MM.1S (cell line): ENCODE data around the gene LMNTD2.

Experiments
- DNase-seq: peaks from one replicate; pipeline ENCODE4 v3.0.0-alpha.2; 2015
- H2AFZ ChIP-seq: fragments of 300-600 bp; sonication (generic); 2 replicates; pipeline ENCODE4 v1.6.0; 2016; ENCODE audit warnings: antibody characterized with exemption, low read length
- H3F3A ChIP-seq: fragments of 300-600 bp; sonication (generic); 2 replicates; pipeline ENCODE4 v1.6.1; 2016; ENCODE audit warnings: mild to moderate bottlenecking, antibody characterized with exemption, low read length, moderate library complexity, mixed read lengths; ENCODE audit not compliant: insufficient read depth
- H3K27ac ChIP-seq: fragments of 300-600 bp; sonication (generic); 2 replicates; pipeline ENCODE4 v1.5.1; 2016; ENCODE audit warnings: mild to moderate bottlenecking, low read length
- H3K27me3 ChIP-seq: fragments of 300-600 bp; sonication (generic); replicated peaks from 2 replicates; pipeline ENCODE4 v1.6.0; 2016; ENCODE audit warnings: low read length; ENCODE audit not compliant: insufficient read depth
- H3K36me3 ChIP-seq: fragments of 300-600 bp; sonication (generic); replicated peaks from 2 replicates; pipeline ENCODE4 v1.6.1; 2016; ENCODE audit warnings: mild to moderate bottlenecking, low read length, mixed read lengths; ENCODE audit not compliant: insufficient read depth
- H3K4me1 ChIP-seq: fragments of 300-600 bp; sonication (generic); 2 replicates; pipeline ENCODE4 v1.6.1; 2016; ENCODE audit warnings: low read length, mixed read lengths
- H3K4me2 ChIP-seq: fragments of 300-600 bp; sonication (generic); 2 replicates; pipeline ENCODE4 v1.6.0; 2016; ENCODE audit warnings: low read depth, low read length
- H3K4me3 ChIP-seq: fragments of 300-600 bp; sonication (generic); 2 replicates; pipeline ENCODE4 v1.5.1; 2016; ENCODE audit warnings: low read length, mixed read lengths
- H3K79me2 ChIP-seq: fragments of 300-600 bp; sonication (generic); 2 replicates; pipeline ENCODE4 v1.6.1; 2016; ENCODE audit warnings: mixed run types, low read length, mixed read lengths
- H3K9ac ChIP-seq: fragments of 300-600 bp; sonication (generic); 2 replicates; pipeline ENCODE4 v1.6.1; 2016; ENCODE audit warnings: low read length, mixed read lengths
- H3K9me2 ChIP-seq: fragments of 300-600 bp; sonication (generic); replicated peaks from 2 replicates; pipeline ENCODE4 v1.6.1; 2016; ENCODE audit warnings: mild to moderate bottlenecking, low read length, mixed read lengths; ENCODE audit not compliant: insufficient read depth
- H3K9me3 ChIP-seq: fragments of 300-600 bp; sonication (generic); replicated peaks from 2 replicates; pipeline ENCODE4 v1.6.1; 2016; ENCODE audit warnings: mild to moderate bottlenecking, low read length, mixed read lengths; ENCODE audit not compliant: insufficient read depth
- H4K20me1 ChIP-seq: fragments of 300-600 bp; sonication (generic); 2 replicates; pipeline ENCODE4 v1.6.1; 2016; ENCODE audit warnings: mild to moderate bottlenecking, low read length, moderate library complexity, mixed read lengths; ENCODE audit not compliant: insufficient read depth
- CTCF ChIP-seq: fragments of 300-600 bp; sonication (generic); IDR thresholded peaks from 2 replicates; pipeline ENCODE4 v1.5.1; 2016; ENCODE audit warnings: antibody characterized with exemption, low read length, mixed read lengths
- EZH2 ChIP-seq: fragments of 300-600 bp; sonication (generic); optimal IDR thresholded peaks from 2 replicates; pipeline ENCODE3; 2017; ENCODE audit warnings: low read depth, mild to moderate bottlenecking, antibody characterized with exemption, low read length, mixed read lengths
- EZH2phosphoT487 ChIP-seq: fragments of 300-600 bp; sonication (generic); IDR thresholded peaks from 2 replicates; pipeline ENCODE4 v1.6.1; 2018; ENCODE audit warnings: antibody characterized with exemption, low read length

The LMNTD2 gene

GRCh38 chr11:541433-541885 lies 19.1 kb downstream of the LMNTD2 start:
- H3K36me3 ChIP-seq = no peaks in the 10 kb centered on the region
- H3K27ac ChIP-seq = no peak overlapping the region
- H3K27me3 ChIP-seq = no peaks in the 10 kb centered on the region
- peaks cover 7% of the 10 kb centered on the region for H3F3A ChIP-seq
- no peaks in the 10 kb centered on the region for H3K9me3 ChIP-seq
- H4K20me1 ChIP-seq = no peaks in the 10 kb centered on the region
- no peak for TF ChIP-seq EZH2
- no peak for TF ChIP-seq CTCF
- no peak for TF ChIP-seq EZH2phosphoT487
- H3K4me1 ChIP-seq = peaks cover 16% of the 10 kb centered on the region
- H3K9ac ChIP-seq = no peak overlapping the region
- DNase-seq = no peak
- H3K4me2 ChIP-seq = no peak overlapping the region
- H2AFZ ChIP-seq = no peak overlapping the region
- H3K9me2 ChIP-seq = no peaks in the 10 kb centered on the region
- H3K79me2 ChIP-seq = no peaks in the 10 kb centered on the region
- no peak overlapping the region for H3K4me3 ChIP-seq

- H3K9me3 ChIP-seq = no peaks in the 10 kb centered on the region
- no peak overlapping the region for H3K27ac ChIP-seq
- DNase-seq = no peak
- TF ChIP-seq EZH2 (no peak), EZH2phosphoT487 (no peak), CTCF (no peak)
- H3K79me2 ChIP-seq = no peaks in the 10 kb centered on the region
- no peak overlapping the region for H3K4me3 ChIP-seq
- H3K27me3 ChIP-seq = no peaks in the 10 kb centered on the region
- H4K20me1 ChIP-seq = no peaks in the 10 kb centered on the region
- no peak overlapping the region for H3K9ac ChIP-seq
- H3K4me1 ChIP-seq = peaks cover 16% of the 10 kb centered on the region
- H3F3A ChIP-seq = peaks cover 13% of the 10 kb centered on the region
- H2AFZ ChIP-seq = no peak overlapping the region
- no peaks in the 10 kb centered on the region for H3K9me2 ChIP-seq
- no peak overlapping the region for H3K4me2 ChIP-seq
- no peaks in the 10 kb centered on the region for H3K36me3 ChIP-seq
Measured at GRCh38 chr11:540583-541432, 19.7 kb downstream of the LMNTD2 start.

GRCh38 chr11:539971-540481 lies 20.5 kb downstream of the LMNTD2 start:
- Histone ChIP-seq H4K20me1 (no peaks in the 10 kb centered on the region), H2AFZ (no peak overlapping the region), H3K9ac (no peak overlapping the region), H3K4me1 (peaks cover 16% of the 10 kb centered on the region), H3K79me2 (no peaks in the 10 kb centered on the region), H3K9me3 (no peaks in the 10 kb centered on the region), H3K4me3 (no peak overlapping the region), H3K4me2 (no peak overlapping the region), H3K27ac (no peak overlapping the region), H3K27me3 (no peaks in the 10 kb centered on the region), H3K36me3 (no peaks in the 10 kb centered on the region), H3F3A (peaks cover 14% of the 10 kb centered on the region), H3K9me2 (no peaks in the 10 kb centered on the region)
- TF ChIP-seq EZH2phosphoT487 = no peak
- no peak for TF ChIP-seq EZH2
- TF ChIP-seq CTCF = no peak
- no peak for DNase-seq
